Measurements from ENCODE around the gene NCAM1.
A peak's percentile ranks its signal among the peaks of the same experiment; 100 is the strongest.

NCAM1 gene

GRCh38 chr11:113242767-113243397, 281.7 kb downstream of the NCAM1 start:
- TF ChIP-seq CTCF (IDR thresholded peaks at IDR 0.05), result no peak
- Histone ChIP-seq H3K27ac (no peak overlapping the region), H3K9ac (no peak overlapping the region), H3K4me1 (no peaks in the 10 kb centered on the region), H3K79me2 (no peaks in the 10 kb centered on the region), H3K27me3 (ENCODE audit: control insufficient read depth, insufficient read depth, low read length) (no peaks in the 10 kb centered on the region), H3K36me3 (ENCODE audit: control insufficient read depth, insufficient read depth, low read length) (no peaks in the 10 kb centered on the region), H3K9me3 (ENCODE audit: control insufficient read depth, low read length) (no peaks in the 10 kb centered on the region), H3K4me2 (ENCODE audit: low read length) (peak overlapping the region; percentile 59), H3K4me3 (ENCODE audit: low read depth, low read length) (no peak overlapping the region), H2AFZ (no peak overlapping the region)

- H3K36me3 ChIP-seq (ENCODE audit: control insufficient read depth, insufficient read depth, low read length), result no peaks in the 10 kb centered on the region
- H3K27ac ChIP-seq, result no peak overlapping the region
- no peaks in the 10 kb centered on the region for H3K27me3 ChIP-seq (ENCODE audit: control insufficient read depth, insufficient read depth, low read length)
- no peak overlapping the region for H3K4me2 ChIP-seq (ENCODE audit: low read length)
- no peak for TF ChIP-seq CTCF (IDR thresholded peaks at IDR 0.05)
- H3K79me2 ChIP-seq, result no peaks in the 10 kb centered on the region
- no peaks in the 10 kb centered on the region for H3K9me3 ChIP-seq (ENCODE audit: control insufficient read depth, low read length)
- no peaks in the 10 kb centered on the region for H3K4me1 ChIP-seq
- H3K9ac ChIP-seq, result no peak overlapping the region
- H2AFZ ChIP-seq, result no peak overlapping the region
- H3K4me3 ChIP-seq (ENCODE audit: low read depth, low read length), result no peak overlapping the region
Measured at GRCh38 chr11:113243696-113244095, 282.5 kb downstream of the NCAM1 start.

GRCh38 chr11:113245216-113245615, 284.0 kb downstream of the NCAM1 start:
- Histone ChIP-seq H3K4me2 (ENCODE audit: low read length) (no peak overlapping the region), H3K4me1 (no peaks in the 10 kb centered on the region), H3K27me3 (ENCODE audit: control insufficient read depth, insufficient read depth, low read length) (no peaks in the 10 kb centered on the region), H3K27ac (no peak overlapping the region), H3K4me3 (ENCODE audit: low read depth, low read length) (no peak overlapping the region), H3K9me3 (ENCODE audit: control insufficient read depth, low read length) (no peaks in the 10 kb centered on the region), H3K79me2 (no peaks in the 10 kb centered on the region), H2AFZ (no peak overlapping the region), H3K36me3 (ENCODE audit: control insufficient read depth, insufficient read depth, low read length) (no peaks in the 10 kb centered on the region), H3K9ac (no peak overlapping the region)
- TF ChIP-seq CTCF (IDR thresholded peaks at IDR 0.05), result no peak

GRCh38 chr11:113247221-113247620, 286.0 kb downstream of the NCAM1 start:
- Histone ChIP-seq H3K27me3 (ENCODE audit: control insufficient read depth, insufficient read depth, low read length) (no peaks in the 10 kb centered on the region), H3K4me2 (ENCODE audit: low read length) (no peak overlapping the region), H3K4me1 (no peaks in the 10 kb centered on the region), H3K9me3 (ENCODE audit: control insufficient read depth, low read length) (no peaks in the 10 kb centered on the region), H3K36me3 (ENCODE audit: control insufficient read depth, insufficient read depth, low read length) (no peaks in the 10 kb centered on the region), H3K79me2 (no peaks in the 10 kb centered on the region), H3K27ac (no peak overlapping the region), H3K4me3 (ENCODE audit: low read depth, low read length) (no peak overlapping the region), H3K9ac (no peak overlapping the region), H2AFZ (no peak overlapping the region)
- no peak for TF ChIP-seq CTCF (IDR thresholded peaks at IDR 0.05)

- no peak overlapping the region for H3K9ac ChIP-seq
Measured at GRCh38 chr11:113247966-113248365, 286.7 kb downstream of the NCAM1 start.

More at GRCh38 chr11:113247966-113248365, 286.7 kb downstream of the NCAM1 start:
- H3K36me3 ChIP-seq (ENCODE audit: control insufficient read depth, insufficient read depth, low read length), result no peaks in the 10 kb centered on the region
- no peak for TF ChIP-seq CTCF (IDR thresholded peaks at IDR 0.05)
- H3K9me3 ChIP-seq (ENCODE audit: control insufficient read depth, low read length), result no peaks in the 10 kb centered on the region
- no peaks in the 10 kb centered on the region for H3K27me3 ChIP-seq (ENCODE audit: control insufficient read depth, insufficient read depth, low read length)
- no peaks in the 10 kb centered on the region for H3K79me2 ChIP-seq
- no peak overlapping the region for H3K27ac ChIP-seq
- no peaks in the 10 kb centered on the region for H3K4me1 ChIP-seq
- no peak overlapping the region for H3K4me2 ChIP-seq (ENCODE audit: low read length)
- H3K4me3 ChIP-seq (ENCODE audit: low read depth, low read length), result no peak overlapping the region
- no peak overlapping the region for H2AFZ ChIP-seq
